GM18502 (cell line): ENCODE measurements around the gene BRMS1.

Experiments used
- ATAC-seq: cut with Tn5 transposase; IDR thresholded peaks from one replicate; pipeline ENCODE4 v1.9.1; 2021; ENCODE audit warnings: mild to moderate bottlenecking; ENCODE audit not compliant: unreplicated experiment, poor library complexity

BRMS1 gene

GRCh38 chr11:66338276-66339161 is 6.4 kb downstream of the BRMS1 start:
- no peak for ATAC-seq

GRCh38 chr11:66337103-66337899 is 7.6 kb downstream of the BRMS1 start:
- no peak for ATAC-seq

- peak; percentile 70 for ATAC-seq
Observed at GRCh38 chr11:66336234-66337102, 8.4 kb downstream of the BRMS1 start, which contains the start of gene RIN1. TSS of gene RIN1 (minus strand) at chr11:66336434. CDS start at chr11:66336402, 32 bp downstream.

DNA sequence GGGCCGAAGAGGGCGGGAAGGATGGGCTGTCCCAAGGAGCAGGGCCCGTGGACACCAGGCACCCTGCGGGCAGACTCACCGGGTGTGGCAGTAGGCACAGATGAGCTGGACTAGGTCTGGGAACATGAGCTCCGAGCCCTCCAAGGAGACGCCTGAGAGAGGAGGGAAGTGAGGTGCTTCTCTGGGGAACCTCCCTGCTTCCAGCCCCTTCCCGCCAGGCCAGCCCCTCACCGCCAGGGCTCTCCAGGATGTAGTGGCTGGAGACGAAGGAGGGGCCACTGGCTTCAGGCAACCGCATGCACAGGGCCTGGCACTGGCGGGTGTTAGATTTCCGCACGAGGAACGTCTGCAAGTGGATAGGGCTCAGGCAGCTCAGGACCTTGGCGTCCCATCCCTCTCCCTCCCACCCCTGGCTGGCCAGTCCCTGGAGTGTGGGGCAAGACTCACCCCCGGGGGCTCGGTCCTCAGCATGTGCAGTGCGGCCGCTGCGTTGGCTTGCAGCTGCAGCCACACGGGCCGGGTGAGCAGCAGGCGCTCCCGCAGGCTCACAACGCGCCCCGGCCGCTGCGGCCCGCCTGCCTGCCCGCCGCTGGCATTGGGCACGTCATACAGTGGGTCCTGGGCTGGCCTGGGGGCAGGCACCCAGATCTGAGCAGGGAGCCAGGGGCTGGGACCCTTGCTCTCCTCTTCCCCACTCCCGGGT is 9.2 kb downstream of the BRMS1 start:
- no peak for ATAC-seq

DNA sequence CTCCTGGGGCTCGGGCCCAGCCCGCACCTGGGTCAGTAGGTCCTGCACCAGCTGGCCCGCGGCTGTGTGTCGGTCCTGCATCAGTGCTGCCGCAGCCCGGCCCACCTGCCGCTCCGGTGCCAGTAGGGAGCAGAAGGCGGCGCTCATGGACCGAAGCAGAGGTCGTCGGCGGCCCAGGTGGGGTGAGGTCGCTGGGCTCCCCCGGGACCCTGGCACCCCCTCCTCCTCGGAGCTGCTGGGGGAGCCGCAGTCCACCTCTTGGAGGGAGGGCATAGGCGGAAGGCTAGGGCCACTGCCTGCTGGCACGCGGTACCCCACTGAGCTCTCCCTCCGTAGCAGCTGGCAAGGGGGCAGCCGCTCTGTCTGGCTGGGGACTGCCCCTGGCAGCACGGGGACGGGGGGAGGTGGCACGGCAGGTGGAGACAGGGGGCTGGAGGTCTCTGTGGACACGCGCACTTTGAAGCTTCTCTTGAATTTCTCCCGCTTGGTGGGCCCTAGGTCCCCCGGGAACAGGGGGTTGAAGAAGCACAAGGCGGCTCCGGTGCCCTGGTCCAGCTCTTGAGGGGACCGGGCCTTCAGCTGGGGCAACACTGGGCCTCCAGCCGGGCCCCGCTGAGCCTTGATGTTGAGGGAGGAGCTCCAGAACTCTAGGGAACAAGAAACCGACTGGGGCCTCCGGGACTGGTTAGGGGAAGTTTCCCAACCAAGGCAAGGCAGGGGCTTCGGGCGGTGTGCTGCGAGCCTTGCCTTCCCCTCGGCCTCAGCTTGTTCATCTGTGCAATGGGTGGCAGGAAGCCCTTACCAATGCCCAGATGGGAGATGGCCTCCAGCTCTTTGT is 10.1 kb downstream of the BRMS1 start:
- no peak for ATAC-seq

DNA sequence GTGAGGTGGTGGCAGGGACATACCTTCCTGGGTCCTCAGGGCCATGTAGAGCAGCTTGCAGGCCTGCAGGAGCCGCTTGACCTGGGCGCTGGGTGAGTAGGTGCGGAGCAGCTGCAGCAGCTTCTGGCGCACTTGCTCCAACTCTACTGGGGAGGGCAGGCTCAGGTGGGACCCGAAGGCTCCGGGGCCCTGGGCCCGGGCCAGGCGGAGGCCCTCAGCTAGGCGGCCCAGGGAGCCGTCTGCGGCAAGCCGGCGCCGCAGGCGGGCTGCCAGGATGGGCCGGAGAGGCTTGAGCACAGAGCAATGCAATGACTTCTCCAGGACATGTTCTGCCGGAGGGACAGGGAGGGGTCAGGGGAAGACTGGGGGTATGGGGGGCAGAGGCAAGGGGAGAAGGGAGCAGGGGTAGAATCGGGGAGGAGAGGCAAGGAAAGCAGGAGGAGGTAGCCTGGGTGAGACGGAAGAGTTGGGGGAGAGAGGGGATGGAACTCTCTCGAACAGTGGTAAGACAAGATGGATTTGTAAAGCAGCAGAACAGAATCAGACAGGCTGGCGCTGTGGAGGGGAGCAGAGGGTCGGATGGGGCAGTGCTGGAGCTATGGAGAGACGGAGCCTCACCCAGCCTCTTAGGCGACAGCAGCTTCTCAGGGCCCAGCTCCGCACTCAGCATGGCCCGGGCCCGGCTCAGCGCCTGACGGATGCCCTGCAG is 10.9 kb downstream of the BRMS1 start:
- ATAC-seq: no peak

GRCh38 chr11:66333220-66333877 is 11.6 kb downstream of the BRMS1 start:
- ATAC-seq: no peak

- no peak for ATAC-seq
Observed at GRCh38 chr11:66332371-66333219, 12.3 kb downstream of the BRMS1 start.

DNA sequence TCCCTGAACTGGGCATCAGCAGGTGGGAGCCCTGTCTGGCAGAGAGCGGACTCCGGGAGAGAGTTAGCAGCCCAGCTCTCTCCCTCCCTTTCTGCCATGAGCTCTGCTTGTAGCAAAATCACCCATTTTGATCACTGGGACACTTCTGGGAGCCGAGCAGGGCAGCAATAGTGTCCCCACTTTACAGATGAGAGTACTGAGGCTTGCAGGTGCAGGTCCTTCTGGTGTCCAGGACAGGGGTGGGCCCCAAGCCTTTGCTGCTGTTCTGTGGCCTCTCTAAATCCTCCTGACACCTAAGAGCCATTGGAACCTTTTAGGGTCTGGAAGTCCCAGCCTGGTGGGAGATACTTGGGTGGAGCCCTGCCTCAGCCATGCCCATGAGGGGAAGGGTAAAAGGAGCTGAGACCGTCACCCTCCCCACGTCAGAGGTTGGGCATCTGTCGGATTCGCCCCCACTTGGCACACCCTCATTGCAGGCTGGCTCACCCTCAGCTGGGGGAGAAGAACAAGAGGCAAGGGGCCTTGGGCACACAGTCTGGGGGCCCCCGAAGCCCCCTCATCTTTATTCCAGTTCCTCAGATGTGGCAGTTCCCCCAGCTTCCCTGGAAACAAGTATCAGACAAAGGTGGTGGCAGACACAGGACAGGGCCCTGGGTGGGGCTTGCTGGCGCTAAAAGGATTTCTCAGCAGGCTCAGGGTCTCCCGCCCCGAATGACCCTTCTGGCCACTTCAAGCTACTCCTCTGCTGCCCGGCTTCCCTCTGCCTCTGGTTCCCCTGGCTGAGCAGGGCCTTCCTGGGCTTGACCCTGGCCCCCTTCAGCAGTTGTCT is 13.1 kb downstream of the BRMS1 start:
- no peak for ATAC-seq

DNA sequence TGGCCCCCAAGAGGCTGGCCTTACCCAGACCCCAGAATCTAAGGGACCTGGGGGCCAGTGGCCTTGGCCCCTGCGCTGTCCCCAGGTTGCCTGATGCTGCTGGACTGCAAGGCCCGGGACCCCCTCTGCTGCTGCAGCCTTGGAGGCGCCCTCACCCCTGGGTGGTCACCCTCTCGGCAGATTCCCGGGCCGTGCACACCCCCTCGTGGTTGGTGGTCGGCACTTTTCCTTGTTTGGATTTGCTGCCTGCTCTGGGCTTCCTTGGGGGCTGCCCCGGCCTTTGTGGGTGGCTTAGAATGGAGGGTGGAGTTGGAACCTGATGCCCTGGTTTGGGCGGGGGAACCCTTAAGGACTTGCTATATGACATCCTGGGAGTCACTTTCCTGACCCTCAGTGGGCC is 14.0 kb downstream of the BRMS1 start:
- no peak for ATAC-seq

- ATAC-seq: no peak
Observed at GRCh38 chr11:66329165-66329673, 15.7 kb downstream of the BRMS1 start.

- peak; percentile 63 for ATAC-seq
Observed at GRCh38 chr11:66328302-66329144, 16.4 kb downstream of the BRMS1 start.

- no peak for ATAC-seq
Observed at GRCh38 chr11:66328031-66328301, 16.9 kb downstream of the BRMS1 start.

DNA sequence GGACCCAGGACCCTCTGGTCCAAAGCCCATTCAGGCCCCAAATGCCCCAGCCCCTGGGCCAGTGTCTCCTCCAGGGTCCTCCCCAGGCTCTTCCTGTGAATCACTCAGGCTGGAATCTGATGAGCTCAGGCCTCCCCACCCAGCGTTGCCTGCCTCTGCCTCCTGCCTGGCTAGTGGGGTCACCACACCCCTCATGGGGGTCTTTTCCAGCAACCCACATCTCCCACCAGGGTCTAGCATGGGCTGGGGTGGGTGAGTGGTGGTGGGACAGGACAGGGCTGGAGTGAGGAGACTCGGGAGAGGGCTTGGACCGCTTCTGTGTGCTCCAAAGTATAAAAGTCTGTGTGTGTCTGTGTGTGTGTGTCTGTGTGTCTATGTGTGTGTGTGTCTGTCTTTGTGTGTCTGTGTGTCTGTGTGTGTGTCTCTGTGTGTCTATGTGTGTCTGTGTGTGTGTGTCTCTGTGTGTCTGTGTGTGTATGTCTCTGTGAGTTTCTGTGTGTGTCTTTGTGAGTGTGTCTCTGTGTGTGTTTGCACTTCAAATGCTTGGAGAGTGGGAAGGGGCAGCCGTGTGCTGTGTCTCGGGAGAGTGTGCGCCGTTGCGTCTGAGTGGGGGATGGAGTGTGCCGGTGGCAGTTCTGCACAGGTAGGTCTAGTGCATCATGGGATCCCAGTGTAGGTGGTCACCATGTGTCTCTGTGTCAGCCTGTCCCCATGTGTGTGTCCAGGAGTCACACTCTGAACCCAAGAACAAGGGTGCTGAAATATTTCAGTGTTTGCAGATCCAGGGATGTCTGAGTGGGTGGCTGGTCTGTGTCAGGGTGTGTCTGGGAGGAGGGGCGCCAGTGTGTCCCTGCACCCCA is 17.5 kb downstream of the BRMS1 start:
- no peak for ATAC-seq
